IMR-90 (cell line): ENCODE results near the gene PTPRG.

Experiments used
- POLR2A ChIP-seq: IDR thresholded peaks from 2 replicates; pipeline ENCODE4 v1.6.1; 2012; ENCODE audit warnings: mild to moderate bottlenecking, low read depth, low read length
- RAD21 ChIP-seq: IDR thresholded peaks from 2 replicates; pipeline ENCODE4 v1.6.1; 2012; ENCODE audit warnings: low read length, improper control_type of control experiment
- TF ChIP-seq, protein P1 (sequence below): conservative IDR thresholded peaks from 2 replicates; pipeline ENCODE4 v1.5.1; 2012; ENCODE audit warnings: mild to moderate bottlenecking, low read depth, low read length, improper control_type of control experiment

- TF ChIP-seq, protein P1, sequence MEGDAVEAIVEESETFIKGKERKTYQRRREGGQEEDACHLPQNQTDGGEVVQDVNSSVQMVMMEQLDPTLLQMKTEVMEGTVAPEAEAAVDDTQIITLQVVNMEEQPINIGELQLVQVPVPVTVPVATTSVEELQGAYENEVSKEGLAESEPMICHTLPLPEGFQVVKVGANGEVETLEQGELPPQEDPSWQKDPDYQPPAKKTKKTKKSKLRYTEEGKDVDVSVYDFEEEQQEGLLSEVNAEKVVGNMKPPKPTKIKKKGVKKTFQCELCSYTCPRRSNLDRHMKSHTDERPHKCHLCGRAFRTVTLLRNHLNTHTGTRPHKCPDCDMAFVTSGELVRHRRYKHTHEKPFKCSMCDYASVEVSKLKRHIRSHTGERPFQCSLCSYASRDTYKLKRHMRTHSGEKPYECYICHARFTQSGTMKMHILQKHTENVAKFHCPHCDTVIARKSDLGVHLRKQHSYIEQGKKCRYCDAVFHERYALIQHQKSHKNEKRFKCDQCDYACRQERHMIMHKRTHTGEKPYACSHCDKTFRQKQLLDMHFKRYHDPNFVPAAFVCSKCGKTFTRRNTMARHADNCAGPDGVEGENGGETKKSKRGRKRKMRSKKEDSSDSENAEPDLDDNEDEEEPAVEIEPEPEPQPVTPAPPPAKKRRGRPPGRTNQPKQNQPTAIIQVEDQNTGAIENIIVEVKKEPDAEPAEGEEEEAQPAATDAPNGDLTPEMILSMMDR, result no peak
- TF ChIP-seq POLR2A, result no peak
- TF ChIP-seq RAD21, result no peak
Observed at GRCh38 chr3:61955483-61955882, 394.1 kb downstream of the PTPRG start.
